GM06990 (cell line): ENCODE results near the gene TRIM29.

Experiments used
- DNase-seq: peaks from one replicate; pipeline ENCODE4 v3.0.0-alpha.2; 2011; ENCODE audit not compliant: insufficient read length; ENCODE audit errors: extremely low read depth
- H3K27me3 ChIP-seq: replicated peaks from 2 replicates; pipeline ENCODE4 v1.6.0; 2011; ENCODE audit warnings: low read length; ENCODE audit not compliant: control insufficient read depth, insufficient read depth
- H3K36me3 ChIP-seq: 2 replicates; pipeline ENCODE4 v1.5.1; 2011; ENCODE audit warnings: low read length; ENCODE audit not compliant: control insufficient read depth, insufficient read depth
- H3K4me3 ChIP-seq: replicated peaks from 2 replicates; pipeline ENCODE4 v1.5.1; 2011; ENCODE audit warnings: low read depth, mild to moderate bottlenecking, control low read depth, low read length
- CTCF ChIP-seq: IDR thresholded peaks from 2 replicates; pipeline ENCODE4 v1.5.1; 2011; ENCODE audit warnings: low read length, control low read depth, mild to moderate bottlenecking, inconsistent platforms; ENCODE audit not compliant: insufficient read depth, poor library complexity, severe bottlenecking

The TRIM29 gene

GRCh38 chr11:120120805-120121335, 17.0 kb downstream of the TRIM29 start:
- no peaks in the 10 kb centered on the region; the same call in none of the 2 replicates for H3K27me3 ChIP-seq
- no peak overlapping the region for H3K4me3 ChIP-seq
- no peak for DNase-seq

GRCh38 chr11:120119121-120119520, 18.8 kb downstream of the TRIM29 start:
- H3K4me3 ChIP-seq = no peak overlapping the region
- no peak for TF ChIP-seq CTCF
- DNase-seq = no peak
- H3K36me3 ChIP-seq = no peaks in the 10 kb centered on the region
- no peaks in the 10 kb centered on the region; the same call in none of the 2 replicates for H3K27me3 ChIP-seq

More at GRCh38 chr11:120120805-120121335, 17.0 kb downstream of the TRIM29 start:
- no peaks in the 10 kb centered on the region for H3K36me3 ChIP-seq
- TF ChIP-seq CTCF = no peak

- DNase-seq = no peak
These were observed 19.9 kb downstream of the TRIM29 start for GRCh38 chr11:120117991-120118390.

GRCh38 chr11:120116966-120117365, 20.9 kb downstream of the TRIM29 start:
- no peak overlapping the region for H3K4me3 ChIP-seq
- no peak for DNase-seq
- no peaks in the 10 kb centered on the region for H3K36me3 ChIP-seq
- no peaks in the 10 kb centered on the region; the same call in none of the 2 replicates for H3K27me3 ChIP-seq
- TF ChIP-seq CTCF = no peak

More at GRCh38 chr11:120117991-120118390, 19.9 kb downstream of the TRIM29 start:
- Histone ChIP-seq H3K27me3 (no peaks in the 10 kb centered on the region; the same call in none of the 2 replicates), H3K4me3 (no peak overlapping the region), H3K36me3 (no peaks in the 10 kb centered on the region)
- no peak for TF ChIP-seq CTCF

GRCh38 chr11:120115272-120116000, 22.5 kb downstream of the TRIM29 start:
- Histone ChIP-seq H3K36me3 (no peaks in the 10 kb centered on the region), H3K4me3 (no peak overlapping the region), H3K27me3 (no peaks in the 10 kb centered on the region; the same call in none of the 2 replicates)
- TF ChIP-seq CTCF = peak; percentile 41
- no peak for DNase-seq
